Measurements from ENCODE around the gene NLRP10.

The NLRP10 gene

DNA sequence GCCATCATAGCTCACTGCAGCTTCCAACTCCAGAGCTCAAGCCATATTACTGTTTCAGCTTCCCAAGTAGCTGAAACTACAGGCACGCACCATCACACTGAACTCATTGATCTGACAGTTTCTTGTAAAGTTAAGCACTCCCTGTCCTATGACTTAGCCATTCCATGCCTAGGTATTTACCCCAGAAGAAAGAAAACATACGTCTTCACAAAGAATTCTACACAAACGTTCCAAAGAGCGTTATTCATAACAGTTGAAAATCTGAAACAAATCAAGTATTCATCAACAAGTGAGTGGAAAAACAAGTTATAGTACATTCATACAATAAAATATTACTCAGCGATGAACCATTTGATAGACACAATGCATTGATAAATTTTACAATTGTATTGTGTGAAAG lies 7.8 kb upstream of the NLRP10 start:
- DNase-seq, result no peak

GRCh38 chr11:7971846-7972245 lies 6.6 kb upstream of the NLRP10 start:
- no peak for DNase-seq

DNA sequence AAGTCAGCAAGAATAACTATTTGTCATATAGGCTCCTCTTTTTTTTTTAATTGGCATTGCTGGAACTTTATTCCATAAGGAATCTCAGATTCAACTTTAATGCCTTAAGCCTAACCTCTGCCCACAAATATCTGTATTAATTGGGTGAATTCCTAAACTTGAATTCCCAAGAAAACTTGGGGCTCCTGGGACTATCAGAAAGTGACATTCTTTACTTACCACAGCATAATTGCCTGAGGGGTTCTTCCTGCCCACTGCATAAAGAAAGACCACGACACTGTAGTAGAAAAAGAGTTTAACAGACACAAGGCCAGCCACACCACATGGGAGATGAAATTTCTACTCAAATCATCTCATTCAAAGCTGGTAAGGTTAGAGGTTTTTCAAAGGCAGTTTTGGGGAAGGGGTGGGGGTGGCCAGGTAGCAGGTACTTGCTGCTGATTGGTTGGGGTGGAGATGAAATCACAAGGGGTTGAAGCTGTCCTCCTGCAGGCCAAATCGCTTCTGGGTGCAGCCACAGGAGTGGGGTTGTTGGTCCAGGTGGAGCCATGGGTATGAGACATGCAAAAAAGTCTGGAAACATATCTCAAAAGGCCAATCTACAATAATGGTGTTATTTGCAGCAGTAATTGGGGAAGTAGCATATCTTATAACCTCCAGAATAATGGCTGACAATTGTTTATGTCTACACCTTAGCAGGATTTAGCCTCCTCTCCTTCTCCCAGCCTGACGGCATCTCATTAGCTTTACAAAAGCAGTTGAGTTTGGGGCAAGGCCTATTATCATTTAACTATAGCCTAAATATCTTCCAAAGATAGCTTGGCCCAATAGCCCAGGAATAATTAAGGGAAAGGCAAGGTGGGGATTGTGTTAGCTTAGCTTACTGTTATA lies 4.8 kb upstream of the NLRP10 start:
- no peak for DNase-seq

DNA sequence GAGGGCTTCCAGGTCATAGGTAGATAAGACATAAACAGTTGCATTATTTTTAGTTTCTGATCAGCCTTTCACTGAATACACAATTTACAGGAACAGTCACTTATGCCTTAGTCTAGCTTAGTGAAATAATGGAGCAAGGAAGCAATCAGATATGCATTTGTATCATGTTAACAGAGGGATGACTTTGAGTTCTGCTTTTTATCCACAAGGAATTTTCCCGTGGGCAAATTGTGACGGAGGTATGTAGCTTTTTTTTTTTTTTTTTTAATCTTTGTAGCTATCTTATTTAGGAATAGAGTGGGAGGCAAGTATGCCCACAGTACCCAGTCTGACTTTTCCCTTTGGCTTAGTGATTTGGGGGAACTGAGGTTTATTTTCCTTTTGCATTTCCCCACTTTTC lies 3.4 kb upstream of the NLRP10 start:
- DNase-seq, result no peak

GRCh38 chr11:7967826-7968225 lies 2.6 kb upstream of the NLRP10 start:
- DNase-seq, result no peak

DNA sequence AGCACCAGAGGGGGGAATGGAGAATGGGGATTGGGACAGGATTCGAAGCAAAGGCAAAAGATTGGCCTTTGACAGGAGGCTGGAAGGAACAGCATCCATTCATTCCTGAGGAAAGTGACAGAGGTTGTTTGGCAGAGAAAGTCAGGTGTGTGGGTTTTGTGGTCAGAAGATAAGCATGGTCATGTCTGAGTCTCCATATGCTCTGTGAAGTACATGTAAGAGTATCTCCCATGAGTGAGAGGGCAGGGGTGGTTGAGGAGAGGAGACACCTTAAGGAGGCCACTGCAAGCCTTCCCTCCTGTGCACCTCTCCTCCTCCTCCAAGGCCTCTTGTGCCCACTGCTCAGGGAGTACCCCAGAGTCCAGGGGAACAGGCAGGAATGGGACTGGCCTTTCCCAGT lies 1.9 kb upstream of the NLRP10 start:
- DNase-seq, result no peak

DNA sequence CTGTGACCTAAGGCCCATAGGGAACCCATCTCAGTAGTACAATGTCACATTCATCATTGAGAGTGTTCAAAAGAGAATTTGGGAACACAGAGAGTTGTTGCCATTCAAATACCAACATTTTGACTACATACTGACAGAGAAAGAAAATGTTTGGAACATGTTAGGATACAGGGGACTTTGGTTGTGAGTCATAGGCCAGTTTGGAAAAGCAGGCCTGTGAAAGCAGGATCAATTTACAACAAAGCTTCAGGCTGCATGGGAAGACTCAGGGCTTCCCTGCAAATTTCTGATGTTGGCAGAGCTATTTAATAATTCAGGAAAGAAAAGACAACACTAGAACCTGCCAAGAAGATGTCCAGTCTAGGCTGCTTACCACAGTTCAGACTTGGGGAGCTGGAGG lies 374 bp downstream of the NLRP10 start:
- no peak for DNase-seq

DNA sequence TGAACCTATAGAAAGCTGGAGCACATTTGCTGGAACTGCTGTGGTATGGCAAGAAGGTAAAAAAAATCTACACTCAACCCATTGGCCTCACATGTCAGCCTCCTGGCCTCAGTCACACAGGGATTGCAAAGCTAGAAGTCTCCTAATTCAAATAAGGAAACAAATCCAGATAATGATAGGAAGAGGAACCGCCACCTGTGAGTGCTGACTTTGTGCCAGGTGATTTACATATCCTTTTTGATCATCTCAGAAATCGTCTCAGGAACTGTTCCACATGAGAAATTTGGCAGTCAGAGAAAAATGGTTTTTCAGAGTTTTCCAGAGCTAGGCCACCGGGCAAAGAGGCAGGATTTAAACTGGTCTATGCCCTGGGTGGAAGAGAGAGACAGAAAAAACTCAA lies 986 bp downstream of the NLRP10 start:
- no peak for DNase-seq

GRCh38 chr11:7955191-7955590 lies 10.1 kb downstream of the NLRP10 start:
- DNase-seq, result no peak

DNA sequence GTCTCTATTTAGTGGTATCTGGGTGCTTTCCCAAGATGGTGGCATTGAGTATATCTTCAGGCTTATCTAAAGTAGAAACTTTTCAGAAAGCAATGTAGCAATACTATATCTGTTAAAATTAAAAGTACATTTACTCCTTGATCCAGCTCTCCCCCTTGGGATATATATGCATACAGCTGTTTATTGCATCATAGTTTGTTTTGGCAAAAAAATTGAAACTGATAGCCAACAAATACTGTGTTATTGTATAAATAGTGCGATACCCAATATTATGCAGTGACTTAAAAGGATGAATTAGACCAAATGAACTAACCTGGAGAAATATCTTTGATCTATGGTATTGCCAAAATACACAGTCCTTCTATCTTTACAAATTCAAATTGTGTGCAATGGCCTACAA lies 15.3 kb downstream of the NLRP10 start:
- no peak for DNase-seq

GRCh38 chr11:7944123-7944522 lies 21.1 kb downstream of the NLRP10 start:
- DNase-seq, result no peak

DNA sequence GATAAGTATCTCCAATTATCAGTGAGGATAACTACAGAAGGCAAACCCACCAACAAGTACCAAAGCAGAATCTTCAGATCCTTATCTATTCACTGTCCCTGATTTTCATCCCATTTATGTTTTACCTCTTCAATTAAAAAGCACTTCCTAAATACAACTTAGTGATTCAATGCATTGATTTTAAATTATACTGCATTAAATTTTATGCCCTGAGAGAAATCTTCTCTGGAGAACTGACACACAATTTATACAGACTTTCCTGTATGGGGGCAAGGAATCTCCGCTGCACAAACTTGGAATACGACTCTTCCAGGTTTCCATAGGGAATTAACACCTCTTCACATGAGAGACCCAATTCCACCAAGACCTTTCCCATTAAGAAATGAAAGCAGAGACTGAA lies 23.6 kb downstream of the NLRP10 start, which contains the start of gene OR10A3:
OR10A3 (minus strand) TSS at position 101 of the 400 bp plus-strand sequence. CDS start 2,188 bp downstream, outside the sequence.
- no peak for DNase-seq

DNA sequence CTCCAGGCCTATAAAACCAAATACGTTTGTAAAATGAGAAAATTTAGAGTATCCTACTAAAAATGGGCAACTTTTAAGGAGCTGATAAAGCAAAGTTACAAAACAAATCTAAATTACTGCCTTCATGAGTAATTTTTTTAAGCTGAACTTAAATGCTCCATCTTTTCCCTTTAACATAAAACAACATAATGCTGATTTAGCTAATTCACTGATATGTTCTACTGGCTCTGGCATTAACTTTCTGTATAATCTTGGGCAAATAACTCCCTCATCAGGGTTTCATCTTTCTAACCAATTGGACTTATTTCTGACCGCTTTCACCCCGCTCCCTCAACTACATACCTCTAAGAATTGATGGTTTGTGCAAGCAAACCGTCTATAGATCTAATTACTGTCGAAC lies 24.1 kb downstream of the NLRP10 start:
- DNase-seq, result no peak

DNA sequence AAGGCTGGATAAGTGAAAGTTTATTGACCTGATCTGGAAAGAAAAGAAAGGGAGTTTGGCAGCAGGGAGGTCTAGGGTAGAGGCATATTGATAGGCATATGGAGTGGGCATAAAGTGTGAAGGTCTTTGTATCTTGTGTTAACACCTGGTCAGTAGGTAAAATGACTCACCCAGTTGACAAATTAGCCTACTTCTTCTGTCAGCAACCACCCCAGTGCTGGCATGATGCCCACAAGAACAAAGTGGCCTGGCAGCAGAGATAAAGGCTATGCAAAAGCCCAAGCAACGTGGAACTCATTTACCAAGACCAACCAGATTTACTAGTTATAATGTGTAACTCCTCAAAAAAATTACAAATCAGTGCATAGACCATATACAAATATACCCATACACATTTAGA lies 28.6 kb downstream of the NLRP10 start:
- DNase-seq, result no peak

DNA sequence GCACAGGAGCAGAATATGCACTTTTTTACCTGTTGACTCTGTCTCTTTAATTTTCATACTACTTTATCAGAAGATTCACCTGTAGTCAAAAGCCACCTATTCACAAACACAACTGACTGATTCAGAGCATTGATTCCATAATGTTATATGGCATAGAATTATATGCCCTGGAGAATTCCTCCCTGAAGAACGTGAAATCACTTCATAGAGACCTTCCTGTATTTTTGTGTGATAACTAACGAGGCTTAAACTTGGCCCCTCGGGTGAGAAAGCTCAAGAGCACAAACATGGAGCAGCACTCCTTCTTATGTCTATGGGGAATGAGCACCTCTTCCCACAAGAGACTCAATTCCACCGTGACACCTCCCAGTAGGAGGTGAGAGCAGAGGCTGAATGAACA lies 34.1 kb downstream of the NLRP10 start, which contains the start of gene OR10A6:
OR10A6 (minus strand) TSS at position 101 of the 400 bp plus-strand sequence. CDS start 2,606 bp downstream, outside the sequence.
- DNase-seq, result no peak

- no peak for DNase-seq
These were observed 37.6 kb downstream of the NLRP10 start for GRCh38 chr11:7927635-7928034.

DNA sequence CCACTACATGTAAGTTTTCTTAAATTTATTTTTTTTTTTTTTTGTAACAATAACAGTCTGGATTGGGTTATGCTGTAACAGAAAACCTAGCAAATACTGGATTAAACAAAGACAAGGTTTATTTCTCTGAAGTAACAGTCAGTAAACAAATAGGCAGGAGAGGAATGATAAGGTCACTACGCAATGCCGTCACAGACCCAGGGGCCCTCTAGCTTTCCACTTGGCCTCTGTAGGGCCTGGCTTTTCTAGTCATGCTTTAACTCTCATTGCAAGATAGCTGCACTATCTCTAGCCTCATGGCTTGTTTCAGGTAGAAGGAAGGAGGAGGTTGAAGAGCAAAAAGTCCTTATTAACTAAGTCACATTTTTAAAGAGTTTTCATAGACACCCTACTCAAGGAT lies 40.7 kb downstream of the NLRP10 start:
- no peak for DNase-seq

DNA sequence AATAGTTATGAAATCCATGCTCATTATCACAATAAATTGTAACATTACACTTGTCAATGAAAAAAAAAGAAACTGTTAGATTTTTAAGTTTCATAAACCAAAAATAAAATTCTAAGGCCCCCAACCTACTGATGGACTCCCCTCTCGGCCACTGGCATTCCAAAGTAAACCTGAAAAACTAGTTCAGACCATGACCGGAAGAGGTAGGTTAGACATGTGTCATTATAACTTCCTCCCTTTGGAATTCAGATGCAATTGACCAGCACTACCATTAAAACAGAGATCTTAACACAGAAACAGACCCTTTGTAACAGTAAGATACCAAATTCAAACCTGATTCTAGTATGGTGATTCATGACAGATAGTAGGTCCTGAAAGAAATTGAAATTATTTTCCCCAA lies 47.1 kb downstream of the NLRP10 start:
- no peak for DNase-seq

Measured in stimulated activated CD4-positive, alpha-beta T cell treated with anti-CD3 and anti-CD28 coated beads, Interleukin-2, amount 100 ng/mL, for 48 hours (primary cell).